Measurements from ENCODE around the gene RBM6. TPM values are rescaled to one million over a fixed set of nuclear protein-coding genes. Genes with fewer than 3 reads are reported as not detected.

Gene RBM6
- total RNA-seq, 4 donors from 2014 or later = 89.7 to 256 (median 152) TPM

- no peaks in the 10 kb centered on the region for H3K27me3 ChIP-seq
- no peak overlapping the region for H3K27ac ChIP-seq
- TF ChIP-seq POLR2AphosphoS5 (IDR thresholded peaks at IDR 0.05) = no peak
- no peak for TF ChIP-seq POLR2A (IDR thresholded peaks at IDR 0.05)
- no peak for TF ChIP-seq EP300 (IDR thresholded peaks at IDR 0.05; ENCODE audit: low read depth)
- TF ChIP-seq CTCF (IDR thresholded peaks at IDR 0.05) = no peak
- intact Hi-C loops (cut with DNase I; ENCODE audit: low total_unique reads) (loop anchor here (10.0 kb wide), 1 partner anchor 155 kb away; the partner anchor contains the start of gene LSMEM2), in situ Hi-C loops (cut with MboI; ENCODE audit: low pct_ligation_motif_present in 1 of 4, low pct_unique_long_range_greater_than_20kb in 1 of 4, low sequenced_read_pairs in 3 of 4) (loop anchor here in 3 of 4 donors (5.0 to 10.0 kb wide), 3 partner anchors 63 to 75 kb away; partner anchors contain the start of gene GNAT1 (in 1 of the 3))
- peaks cover 0 to 50% (median 24%) of the 10 kb centered on the region in 4 donors for H3K36me3 ChIP-seq
- DNase-seq = no peak
- H3K9me3 ChIP-seq = no peaks in the 10 kb centered on the region
- 72 to 83% methylated on average over 1 to 3 of the region's 3 CpGs for WGBS, 2 donors (ENCODE audit: low coverage in 1 of 2)
- no peak overlapping the region for H3K4me3 ChIP-seq
- peaks cover 0 to 9% (median 1%) of the 10 kb centered on the region in 4 donors for H3K4me1 ChIP-seq
Measured at GRCh38 chr3:50119786-50120185, 179.8 kb downstream of the RBM6 start.

GRCh38 chr3:50120364-50121071 is 180.6 kb downstream of the RBM6 start:
- WGBS, 2 donors (ENCODE audit: low coverage in 1 of 2) = 86% methylated on average over 10 of the region's 10 CpGs; no CpG with 5 or more reads in 1 of the 2 donors
- in situ Hi-C loops (cut with MboI; ENCODE audit: low pct_ligation_motif_present in 1 of 4, low pct_unique_long_range_greater_than_20kb in 1 of 4, low sequenced_read_pairs in 3 of 4) = loop anchor here in 3 of 4 donors (5.0 to 10.0 kb wide), 3 partner anchors 62 to 74 kb away; partner anchors contain the start of gene GNAT1 (in 1 of the 3)
- no peaks in the 10 kb centered on the region for H3K9me3 ChIP-seq
- H3K4me1 ChIP-seq = peaks cover 0 to 14% (median 2%) of the 10 kb centered on the region in 4 donors
- H3K4me3 ChIP-seq = no peak overlapping the region
- no peaks in the 10 kb centered on the region for H3K27me3 ChIP-seq
- peaks cover 0 to 42% (median 18%) of the 10 kb centered on the region in 4 donors for H3K36me3 ChIP-seq
- peak in 1 of 3 donors; percentile 2 for TF ChIP-seq POLR2AphosphoS5 (IDR thresholded peaks at IDR 0.05)
- TF ChIP-seq EP300 (IDR thresholded peaks at IDR 0.05; ENCODE audit: low read depth) = no peak
- TF ChIP-seq CTCF (IDR thresholded peaks at IDR 0.05) = no peak
- TF ChIP-seq POLR2A (IDR thresholded peaks at IDR 0.05) = no peak
- no peak for DNase-seq
- intact Hi-C loops (cut with DNase I; ENCODE audit: low total_unique reads) = loop anchor here (10.0 kb wide), 1 partner anchor 154 kb away; the partner anchor contains the start of gene LSMEM2
- no peak overlapping the region for H3K27ac ChIP-seq

GRCh38 chr3:50121072-50122032 is 181.4 kb downstream of the RBM6 start:
- H3K27ac ChIP-seq = no peak overlapping the region
- WGBS, 2 donors (ENCODE audit: low coverage in 1 of 2) = 26 to 50% methylated on average over 1 to 12 of the region's 13 CpGs
- no peaks in the 10 kb centered on the region for H3K27me3 ChIP-seq
- intact Hi-C loops (cut with DNase I; ENCODE audit: low total_unique reads) (loop anchor here (2.0 to 10.0 kb wide), 2 partner anchors 67 to 153 kb away; partner anchors contain the start of gene LSMEM2), in situ Hi-C loops (cut with MboI; ENCODE audit: low pct_ligation_motif_present in 1 of 4, low pct_unique_long_range_greater_than_20kb in 1 of 4, low sequenced_read_pairs in 3 of 4) (loop anchor here in 3 of 4 donors (5.0 to 10.0 kb wide), 3 partner anchors 61 to 73 kb away; partner anchors contain the start of gene GNAT1 (in 1 of the 3))
- H3K4me3 ChIP-seq = no peak overlapping the region
- H3K4me1 ChIP-seq = peaks cover 0 to 19% (median 5%) of the 10 kb centered on the region in 4 donors
- H3K9me3 ChIP-seq = no peaks in the 10 kb centered on the region
- peak; percentile 81 for DNase-seq
- peaks cover 0 to 34% (median 12%) of the 10 kb centered on the region in 4 donors for H3K36me3 ChIP-seq
- TF ChIP-seq POLR2AphosphoS5 (IDR thresholded peaks at IDR 0.05) = peak in 2 of 3 donors; percentile 10 to 77
- peak; percentile 84 to 93 (median 85) for TF ChIP-seq CTCF (IDR thresholded peaks at IDR 0.05)
- TF ChIP-seq POLR2A (IDR thresholded peaks at IDR 0.05) = no peak
- no peak for TF ChIP-seq EP300 (IDR thresholded peaks at IDR 0.05; ENCODE audit: low read depth)
